Panc1 (cell line): ENCODE data around the gene LPIN2. TPM values are rescaled to one million over a fixed set of nuclear protein-coding genes. Genes with fewer than 3 reads are reported as not detected.

ENCODE experiments used
- ATAC-seq: fragments of 200-7000 bp; cut with Tn5 transposase; 2 replicates; pipeline ENCODE4 v1.9.1; 2020; ENCODE audit warnings: mild to moderate bottlenecking, moderate library complexity
- BruUV-seq: library from RNA; stranded (reverse); fragments of 400-500 nt; replicated peaks from 2 replicates; lab custom pipeline; 2021; lab: Mats Ljungman, UMichigan
- CTCF ChIA-PET: fragments of 300-600 bp; sonication (Branson Sonifier 250); formaldehyde crosslinking; loops from one replicate; lab custom pipeline; 2022; ENCODE audit warnings: antibody characterized with exemption; lab: Charles Lee
- POLR2A ChIA-PET: fragments of 300-600 bp; sonication (Branson Sonifier 250); formaldehyde crosslinking; loops from one replicate; lab custom pipeline; 2022; ENCODE audit warnings: antibody characterized with exemption; lab: Charles Lee
- DNase-seq: peaks from one replicate; pipeline ENCODE4 v3.0.0-alpha.2; 2010; ENCODE audit warnings: low read depth, low spot score
- H3K27ac ChIP-seq: 2 replicates; pipeline ENCODE4 v1.5.1; 2011; ENCODE audit warnings: mild to moderate bottlenecking, low read length, inconsistent platforms
- H3K27me3 ChIP-seq: fragments of 200-500 bp; sonication (Bioruptor generic); 2 replicates; pipeline ENCODE4 v1.6.0; 2014; ENCODE audit warnings: low read length, inconsistent platforms; ENCODE audit not compliant: control insufficient read depth, insufficient read depth
- H3K36me3 ChIP-seq: fragments of 200-500 bp; sonication (Bioruptor generic); 2 replicates; pipeline ENCODE4 v1.5.1; 2014; ENCODE audit warnings: inconsistent platforms, mild to moderate bottlenecking, low read length, moderate library complexity; ENCODE audit not compliant: control insufficient read depth, insufficient read depth
- H3K4me1 ChIP-seq: 2 replicates; pipeline ENCODE4 v1.5.1; 2011; ENCODE audit warnings: inconsistent platforms, mild to moderate bottlenecking, low read length, moderate library complexity; ENCODE audit not compliant: control insufficient read depth, insufficient read depth
- H3K4me3 ChIP-seq, 2 experiments: 2 replicates each; pipeline ENCODE4 v1.5.1; 2011 to 2012; ENCODE audit warnings: low read depth in 2 of 2, low read length in 2 of 2, mild to moderate bottlenecking in 2 of 2, inconsistent platforms in 1 of 2, moderate library complexity in 1 of 2
- H3K9me3 ChIP-seq: fragments of 200-500 bp; sonication (Bioruptor generic); 2 replicates; pipeline ENCODE4 v1.5.1; 2014; ENCODE audit warnings: low read depth, mild to moderate bottlenecking, inconsistent platforms, low read length, moderate library complexity; ENCODE audit not compliant: control insufficient read depth, insufficient read depth
- CTCF ChIP-seq: fragments of 450-650 bp; IDR thresholded peaks from 2 replicates; pipeline ENCODE4 v1.5.1; 2017; ENCODE audit warnings: mild to moderate bottlenecking
- POLR2AphosphoS5 ChIP-seq: IDR thresholded peaks from 2 replicates; pipeline ENCODE4 v1.6.1; 2012; ENCODE audit warnings: mild to moderate bottlenecking, low read depth, low read length, moderate library complexity
- REST ChIP-seq, 2 experiments: IDR thresholded peaks; 2 replicates each; pipeline ENCODE4 v1.6.1; 2011 to 2012; ENCODE audit warnings: low read depth in 2 of 2, control low read depth in 1 of 2, low read length in 1 of 2, mild to moderate bottlenecking in 1 of 2, moderate library complexity in 1 of 2; ENCODE audit not compliant: insufficient read depth in 1 of 2
- SIN3A ChIP-seq: IDR thresholded peaks from 2 replicates; pipeline ENCODE4 v1.6.1; 2012; ENCODE audit warnings: low read depth, mild to moderate bottlenecking, low read length, moderate library complexity, borderline replicate concordance; ENCODE audit not compliant: insufficient read depth
- TCF7L2 ChIP-seq: IDR thresholded peaks from 2 replicates; pipeline ENCODE4 v1.6.1; 2011; ENCODE audit warnings: mild to moderate bottlenecking, low read depth, low read length, inconsistent platforms
- in situ Hi-C: cut with HindIII; loops from 2 replicates; pipeline ENCODE4 v1.10.0; 2016; ENCODE audit warnings: low sequenced_read_pairs, low pct_unique_long_range_greater_than_20kb
- intact Hi-C: fragments of 100-400 bp; cut with micrococcal nuclease; formaldehyde crosslinking; loops from one replicate; pipeline ENCODE4 v1.10.0; 2022; ENCODE audit not compliant: unreplicated experiment
- total RNA-seq: library from RNA; stranded (reverse); gene quantifications from one replicate; pipeline ENCODE4 v1.2.1, GENCODE V29; 2021; ENCODE audit not compliant: unreplicated experiment

Gene LPIN2
- total RNA-seq, 1 experiment from 2014 or later = 38.3 TPM

- no peaks in the 10 kb centered on the region for H3K9me3 ChIP-seq
- BruUV-seq = no TSS peak
- H3K4me3 ChIP-seq = no peak overlapping the region
- CTCF ChIA-PET = no interaction called here
- peak overlapping the region; percentile 57 for H3K27ac ChIP-seq
- no peaks in the 10 kb centered on the region for H3K27me3 ChIP-seq
- intact Hi-C loops (no loop called here), in situ Hi-C loops (no loop called here)
- no peak for ATAC-seq
- no peaks in the 10 kb centered on the region for H3K36me3 ChIP-seq
- H3K4me1 ChIP-seq = peaks cover 40% of the 10 kb centered on the region
- TF ChIP-seq TCF7L2 (no peak), REST (IDR thresholded peaks at IDR 0.05; ENCODE audit: insufficient read depth in 1 of 2, low read depth in 2 of 2, low read length in 1 of 2) (no peak), SIN3A (no peak), POLR2AphosphoS5 (no peak), CTCF (no peak)
- POLR2A ChIA-PET = interaction anchor here (0.6 kb wide), 1 partner anchor 562 kb away, joined by 18 read pairs; no protein-coding TSS in a partner anchor
- DNase-seq = no peak
Measured at GRCh38 chr18:3060667-3061580, 48.0 kb upstream of the LPIN2 start.

GRCh38 chr18:3059272-3059671 is 46.3 kb upstream of the LPIN2 start:
- BruUV-seq = no TSS peak
- H3K9me3 ChIP-seq = no peaks in the 10 kb centered on the region
- intact Hi-C loops = no loop called here

More at GRCh38 chr18:3059272-3059671, 46.3 kb upstream of the LPIN2 start:
- no peaks in the 10 kb centered on the region for H3K27me3 ChIP-seq
- peaks cover 43% of the 10 kb centered on the region for H3K4me1 ChIP-seq
- in situ Hi-C loops = no loop called here
- no peaks in the 10 kb centered on the region for H3K36me3 ChIP-seq
- ATAC-seq = no peak
- H3K4me3 ChIP-seq = no peak overlapping the region
- POLR2A ChIA-PET = interaction anchor here (0.6 kb wide), 1 partner anchor 606 kb away, joined by 4 read pairs; no protein-coding TSS in a partner anchor
- no peak for DNase-seq
- TF ChIP-seq REST (IDR thresholded peaks at IDR 0.05; ENCODE audit: insufficient read depth in 1 of 2, low read depth in 2 of 2, low read length in 1 of 2) = no peak
- no peak for TF ChIP-seq SIN3A
- no peak for TF ChIP-seq TCF7L2
- no peak for TF ChIP-seq POLR2AphosphoS5
- TF ChIP-seq CTCF = no peak
- peak overlapping the region; percentile 57; the same call in 1 of the 2 replicates for H3K27ac ChIP-seq
- CTCF ChIA-PET = no interaction called here
